ENCODE results near the gene CERK. TPM values are rescaled to one million over a fixed set of nuclear protein-coding genes. Genes with fewer than 3 reads are reported as not detected.
"Not testable (repeated sequence)": the region's sequence is repeated elsewhere in the genome, so short reads cannot be mapped to it uniquely, and the experiment has no call there.

The CERK gene
- polyA plus RNA-seq, 6 donors from 2014 or later, result 7.6 to 31.2 (median 19.2) TPM

- DNase-seq (no peak), ATAC-seq (ENCODE audit: low read depth in 2 of 2) (no peak)
- peak overlapping the region in 2 of 6 donors; percentile 16 to 41 for H3K27ac Mint-ChIP-seq
- H3K27me3 Mint-ChIP-seq, result no peaks in the 10 kb centered on the region
- peaks cover 0 to 7% (median 0%) of the 10 kb centered on the region in 7 donors for H3K9me3 Mint-ChIP-seq
- peak overlapping the region in 5 of 8 donors; percentile 9 to 59 (median 26) for H3K4me3 Mint-ChIP-seq
- no peaks in the 10 kb centered on the region for H3K36me3 Mint-ChIP-seq
- H3K4me1 Mint-ChIP-seq, result peaks cover 46 to 62% (median 51%) of the 10 kb centered on the region in 3 donors
These were observed 85.2 kb downstream of the CERK start for GRCh38 chr22:46652847-46653331.

GRCh38 chr22:46652081-46652846 is 85.8 kb downstream of the CERK start:
- peak overlapping the region in 5 of 8 donors; percentile 2 to 56 (median 9) for H3K4me3 Mint-ChIP-seq
- peaks cover 0 to 8% (median 0%) of the 10 kb centered on the region in 7 donors for H3K9me3 Mint-ChIP-seq
- H3K4me1 Mint-ChIP-seq, result peaks cover 48 to 69% (median 54%) of the 10 kb centered on the region in 3 donors
- ATAC-seq (ENCODE audit: low read depth in 2 of 2), result no peak
- no peak for DNase-seq
- no peaks in the 10 kb centered on the region for H3K36me3 Mint-ChIP-seq
- no peaks in the 10 kb centered on the region for H3K27me3 Mint-ChIP-seq
- H3K27ac Mint-ChIP-seq, result peak overlapping the region in 2 of 6 donors; percentile 41 to 86

DNA sequence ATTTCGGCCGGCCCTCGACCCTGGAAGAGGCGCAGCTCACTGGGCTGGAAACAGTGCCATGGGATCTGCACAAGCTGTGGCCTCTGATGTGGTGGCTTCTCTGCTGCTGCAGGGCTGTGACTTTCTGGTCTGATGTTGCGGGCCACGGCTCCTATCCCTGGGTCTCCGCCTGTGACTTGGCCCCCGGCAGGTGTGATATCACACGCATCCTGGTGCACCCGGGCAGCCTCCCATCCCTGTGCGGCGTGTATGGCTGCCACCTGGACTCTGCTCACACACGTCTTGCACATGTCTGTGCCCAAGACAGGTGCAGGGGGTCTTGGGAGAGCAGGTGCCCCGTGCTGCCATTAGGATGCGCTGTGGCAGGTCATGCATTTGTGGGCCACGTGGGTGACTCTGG is 86.7 kb downstream of the CERK start:
- H3K27me3 Mint-ChIP-seq, result no peaks in the 10 kb centered on the region
- peaks cover 48 to 69% (median 59%) of the 10 kb centered on the region in 3 donors for H3K4me1 Mint-ChIP-seq
- ATAC-seq (ENCODE audit: low read depth in 2 of 2) (no peak), DNase-seq (no peak)
- H3K4me3 Mint-ChIP-seq, result peak overlapping the region in 1 of 8 donors; percentile 1
- H3K9me3 Mint-ChIP-seq, result peaks cover 0 to 8% (median 0%) of the 10 kb centered on the region in 7 donors
- H3K27ac Mint-ChIP-seq, result peak overlapping the region in 3 of 6 donors; percentile 42 to 94 (median 54)
- no peaks in the 10 kb centered on the region for H3K36me3 Mint-ChIP-seq

DNA sequence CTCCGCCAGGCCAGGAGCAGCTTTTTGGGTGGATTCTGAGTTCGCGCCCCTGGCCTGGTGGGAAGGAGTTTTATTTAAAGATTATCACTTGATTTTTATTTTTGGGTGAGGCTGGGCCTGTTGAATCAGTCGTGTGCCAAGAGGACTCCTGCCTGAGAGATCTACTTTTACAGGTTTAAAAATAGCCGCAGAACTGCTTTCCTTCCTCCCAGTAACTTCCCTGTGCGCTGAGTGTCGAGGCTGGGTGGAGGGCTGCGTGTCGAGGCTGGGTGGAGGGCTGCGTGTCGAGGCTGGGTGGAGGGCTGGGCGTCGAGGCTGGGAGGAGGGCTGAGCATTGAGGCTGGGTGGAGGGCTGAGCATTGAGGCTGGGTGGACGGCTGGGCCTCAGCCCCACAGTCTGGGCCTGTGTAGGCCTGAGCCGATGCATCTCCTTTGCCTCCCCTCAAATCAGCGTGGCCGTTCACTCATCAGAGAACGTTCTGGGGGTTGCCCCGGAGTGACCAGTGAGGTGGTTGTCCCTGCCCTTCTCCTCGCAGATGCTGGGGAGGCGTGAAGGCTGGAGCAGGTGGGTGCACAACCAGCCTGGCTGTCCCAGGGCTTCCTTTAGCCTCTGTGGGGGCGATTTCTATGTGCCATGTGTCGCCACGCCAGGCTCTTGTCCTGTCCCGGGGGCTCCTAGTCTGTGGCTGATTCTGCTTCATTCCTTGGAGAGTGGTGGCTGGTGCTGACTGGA is 87.8 kb downstream of the CERK start:
- Mint-ChIP-seq H3K27ac (peak overlapping the region in 4 of 6 donors; percentile 19 to 85 (median 71)), H3K4me1 (peaks cover 48 to 69% (median 59%) of the 10 kb centered on the region in 3 donors), H3K4me3 (peak overlapping the region in 3 of 8 donors; percentile 29 to 56 (median 46)), H3K9me3 (peaks cover 0 to 8% (median 0%) of the 10 kb centered on the region in 7 donors), H3K36me3 (no peaks in the 10 kb centered on the region), H3K27me3 (no peaks in the 10 kb centered on the region)
- no peak for ATAC-seq (ENCODE audit: low read depth in 2 of 2)
- DNase-seq, result no peak

GRCh38 chr22:46649141-46650077 is 88.6 kb downstream of the CERK start:
- H3K4me1 Mint-ChIP-seq, result peaks cover 48 to 64% (median 53%) of the 10 kb centered on the region in 3 donors

GRCh38 chr22:46648225-46648820 is 89.7 kb downstream of the CERK start:
- not testable (repeated sequence) for H3K9me3 Mint-ChIP-seq; DNase-seq; H3K36me3 Mint-ChIP-seq; H3K27me3 Mint-ChIP-seq; ATAC-seq (ENCODE audit: low read depth in 2 of 2)
- peaks cover 43 to 60% (median 58%) of the 10 kb centered on the region in 3 donors for H3K4me1 Mint-ChIP-seq
- H3K27ac Mint-ChIP-seq, result peak overlapping the region in 1 of 6 donors; percentile 72
- peak overlapping the region in 1 of 8 donors; percentile 39 for H3K4me3 Mint-ChIP-seq

More at GRCh38 chr22:46649141-46650077, 88.6 kb downstream of the CERK start:
- H3K4me3 Mint-ChIP-seq, result peak overlapping the region in 3 of 8 donors; percentile 29 to 56 (median 46)
- no peaks in the 10 kb centered on the region for H3K27me3 Mint-ChIP-seq
- H3K9me3 Mint-ChIP-seq, result peaks cover 0 to 8% (median 0%) of the 10 kb centered on the region in 7 donors
- no peaks in the 10 kb centered on the region for H3K36me3 Mint-ChIP-seq
- ATAC-seq (ENCODE audit: low read depth in 2 of 2) (no peak), DNase-seq (no peak)
- peak overlapping the region in 5 of 6 donors; percentile 16 to 85 (median 73) for H3K27ac Mint-ChIP-seq

DNA sequence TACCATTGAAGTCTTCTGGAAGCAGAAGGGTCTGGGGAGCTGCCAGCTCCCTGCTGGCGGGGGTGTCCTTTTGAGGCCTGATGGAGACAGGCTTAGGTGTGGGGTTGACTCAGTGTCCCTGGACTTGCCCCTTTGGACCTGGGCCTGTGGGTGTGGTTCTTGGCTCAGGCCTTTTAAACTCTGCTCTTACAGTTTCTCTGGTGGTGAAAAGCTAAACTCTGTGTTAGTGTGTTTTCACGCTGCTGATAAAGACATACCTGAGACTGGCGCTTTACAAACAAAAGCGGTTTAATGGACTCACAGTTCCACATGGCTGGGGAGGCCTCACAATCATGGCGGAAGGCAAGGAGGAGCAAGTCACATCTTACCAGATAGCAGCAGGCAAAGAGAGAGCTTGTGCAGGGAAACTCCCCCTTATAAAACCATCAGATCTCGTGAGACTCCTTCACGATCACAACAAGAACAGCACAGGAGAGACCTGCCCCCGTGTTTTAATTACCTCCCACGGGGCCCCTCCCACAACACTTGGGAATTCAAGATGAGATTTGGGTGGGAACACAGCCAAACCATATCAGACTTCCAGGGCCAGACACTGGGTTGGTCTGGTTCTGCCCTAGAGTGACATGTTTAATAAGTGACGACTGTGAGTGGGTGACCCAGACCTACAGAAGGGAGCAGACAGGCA is 91.4 kb downstream of the CERK start:
- no peak for DNase-seq
- Mint-ChIP-seq H3K4me1 (peaks cover 38 to 59% (median 45%) of the 10 kb centered on the region in 3 donors), H3K27me3 (no peaks in the 10 kb centered on the region), H3K4me3 (peak overlapping the region in 1 of 8 donors; percentile 4), H3K36me3 (peaks cover 7 to 12% of the 10 kb centered on the region in 2 donors), H3K27ac (peak overlapping the region in 2 of 6 donors; percentile 62 to 69), H3K9me3 (peaks cover 0 to 16% (median 0%) of the 10 kb centered on the region in 7 donors)
- ATAC-seq (ENCODE audit: low read depth in 2 of 2), result no peak

DNA sequence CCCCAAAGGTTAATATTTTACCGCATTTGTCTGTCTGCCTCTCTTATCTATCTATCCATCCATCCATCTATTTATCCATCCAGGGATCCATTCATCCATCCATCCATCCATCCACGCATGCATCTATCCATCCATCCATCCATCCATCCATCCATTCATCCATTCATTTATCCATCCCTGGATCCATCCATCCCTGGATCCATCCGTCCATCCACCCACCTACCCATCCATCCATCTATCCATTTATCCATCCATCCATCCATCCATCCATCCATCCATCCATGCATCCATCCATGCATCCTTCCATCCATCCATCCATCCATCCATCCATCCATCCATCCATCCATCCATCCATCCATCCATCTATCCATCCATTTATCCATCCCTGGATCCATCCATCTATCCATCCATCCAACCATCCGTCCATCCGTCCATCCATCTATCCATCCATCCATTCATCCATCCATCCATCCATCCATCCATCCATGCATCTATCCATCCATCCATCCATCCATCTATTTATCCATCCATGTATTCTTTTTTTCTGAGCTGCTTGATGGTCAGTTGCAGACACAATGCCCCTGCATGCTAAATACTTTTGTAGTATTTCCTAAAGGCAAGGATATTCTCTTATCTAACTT is 95.1 kb downstream of the CERK start:
- not testable (repeated sequence) for H3K4me3 Mint-ChIP-seq; H3K9me3 Mint-ChIP-seq; H3K27me3 Mint-ChIP-seq; ATAC-seq (ENCODE audit: low read depth in 2 of 2); DNase-seq
- peak overlapping the region in 3 of 6 donors; percentile 4 to 63 (median 50) for H3K27ac Mint-ChIP-seq
- H3K4me1 Mint-ChIP-seq, result peaks cover 10 to 42% (median 26%) of the 10 kb centered on the region in 3 donors
- peaks cover 7 to 12% of the 10 kb centered on the region in 2 donors for H3K36me3 Mint-ChIP-seq

DNA sequence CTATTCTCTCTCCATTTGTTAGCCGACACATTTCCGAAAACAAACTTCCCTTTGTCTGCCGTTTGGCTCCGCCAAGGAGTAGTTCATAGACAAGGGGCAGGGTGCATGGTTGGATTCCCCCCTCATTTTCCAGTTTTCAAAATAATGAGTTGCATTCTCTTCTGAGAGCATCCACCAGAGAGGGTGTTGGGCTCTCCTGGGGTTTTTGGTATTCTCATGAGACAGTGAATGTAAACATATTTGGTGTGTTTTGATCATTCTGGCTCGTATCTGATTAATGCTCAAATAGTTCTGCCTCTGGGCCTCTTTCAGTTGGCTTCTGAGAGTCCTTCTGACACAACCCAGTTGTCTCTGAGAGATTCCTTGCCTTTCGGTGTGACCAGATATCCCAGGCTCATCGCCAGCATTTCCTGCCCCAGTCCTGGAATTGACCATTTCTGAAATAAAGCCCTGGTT is 96.2 kb downstream of the CERK start:
- DNase-seq (no peak), ATAC-seq (ENCODE audit: low read depth in 2 of 2) (no peak)
- peaks cover 7 to 12% of the 10 kb centered on the region in 2 donors for H3K36me3 Mint-ChIP-seq
- no peak overlapping the region for H3K4me3 Mint-ChIP-seq
- H3K27ac Mint-ChIP-seq, result peak overlapping the region in 1 of 6 donors; percentile 74
- H3K27me3 Mint-ChIP-seq, result no peaks in the 10 kb centered on the region
- peaks cover 0 to 7% (median 0%) of the 10 kb centered on the region in 7 donors for H3K9me3 Mint-ChIP-seq
- peaks cover 8 to 33% (median 18%) of the 10 kb centered on the region in 3 donors for H3K4me1 Mint-ChIP-seq

DNA sequence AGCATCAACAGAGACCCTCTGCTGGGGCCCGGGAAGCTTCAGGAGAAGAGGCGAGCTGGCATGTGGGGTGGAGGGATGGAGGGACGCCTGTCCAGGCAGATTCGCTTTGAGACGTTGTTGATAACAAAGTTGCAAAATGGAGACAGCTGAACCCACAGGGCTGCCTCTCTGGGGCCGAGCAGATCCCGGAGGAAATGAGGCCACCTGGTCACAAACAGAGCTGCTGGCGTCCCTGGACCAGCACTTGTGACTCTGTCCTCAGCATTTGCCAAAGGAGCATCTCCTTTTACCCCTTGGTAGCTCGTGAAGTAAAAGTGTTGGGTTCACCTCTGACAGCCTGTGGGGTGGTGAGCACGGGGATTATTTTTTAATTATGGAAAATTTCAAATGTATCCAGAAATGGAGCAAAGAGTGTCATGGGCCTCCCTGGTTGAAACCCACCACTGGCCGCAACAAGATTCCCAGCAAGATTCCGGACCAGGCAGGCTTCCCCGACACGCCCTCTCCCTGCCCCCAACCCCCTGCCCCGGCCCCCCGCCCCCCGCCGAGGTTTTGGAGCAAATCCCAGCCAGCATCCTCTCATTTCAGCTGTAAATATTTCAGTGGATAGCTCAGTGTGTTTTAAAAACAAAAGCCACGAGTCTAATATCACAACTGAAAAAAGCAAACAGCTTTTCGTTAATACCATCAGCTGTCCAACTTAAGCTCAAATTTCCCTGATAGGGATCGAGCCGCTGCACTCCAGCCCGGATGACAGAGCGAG is 97.6 kb downstream of the CERK start:
- Mint-ChIP-seq H3K36me3 (peaks cover 7 to 12% of the 10 kb centered on the region in 2 donors), H3K4me1 (peaks cover 8 to 29% (median 18%) of the 10 kb centered on the region in 3 donors), H3K27me3 (no peaks in the 10 kb centered on the region), H3K27ac (peak overlapping the region in 2 of 6 donors; percentile 44 to 53), H3K9me3 (peaks cover 0 to 7% (median 0%) of the 10 kb centered on the region in 7 donors), H3K4me3 (no peak overlapping the region)
- ATAC-seq (ENCODE audit: low read depth in 2 of 2) (no peak), DNase-seq (no peak)

- H3K4me3 Mint-ChIP-seq, result no peak overlapping the region
- peaks cover 0 to 7% (median 0%) of the 10 kb centered on the region in 7 donors for H3K9me3 Mint-ChIP-seq
- H3K27me3 Mint-ChIP-seq, result no peaks in the 10 kb centered on the region
- ATAC-seq (ENCODE audit: low read depth in 2 of 2), result no peak
- peaks cover 8 to 29% (median 18%) of the 10 kb centered on the region in 3 donors for H3K4me1 Mint-ChIP-seq
- no peak for DNase-seq
- peaks cover 7 to 12% of the 10 kb centered on the region in 2 donors for H3K36me3 Mint-ChIP-seq
- H3K27ac Mint-ChIP-seq, result no peak overlapping the region
These were observed 98.2 kb downstream of the CERK start for GRCh38 chr22:46639843-46640242.
